ENCODE results near the gene ITGB6. TPM values are rescaled to one million over a fixed set of nuclear protein-coding genes. Genes with fewer than 3 reads are reported as not detected.

The ITGB6 gene
- total and polyA plus RNA-seq, 10 of the 15 experiments (the other 5 are each of a cell fraction or from before 2014, with no cell fraction given), result 0.04 TPM; not detected in 9

- WGBS (ENCODE audit: insufficient coverage, insufficient replicate concordance, low lambda C conversion rate, missing lambda C conversion rate), result 30% methylated on average over 4 of the region's 4 CpGs
- ChIA-PET POLR2A (no interaction called here), RAD21 (ENCODE audit: unreplicated experiment) (interaction anchor here (1.4 kb wide), 1 partner anchor 120 kb away, joined by 3 read pairs; no protein-coding TSS in a partner anchor), SMC1A (ENCODE audit: uncharacterized antibody, unreplicated experiment) (interaction anchor here (0.9 to 1.2 kb wide), 2 partner anchors 18 to 22 kb away, joined by 3 read pairs; no protein-coding TSS in a partner anchor), CTCF (interaction anchor here (1.1 to 3.7 kb wide), 4 partner anchors 21 to 907 kb away, joined by 3 to 19 read pairs (median 8); no protein-coding TSS in a partner anchor)
- no peaks in the 10 kb centered on the region for H4K20me1 ChIP-seq (ENCODE audit: control insufficient read depth, insufficient read depth)
- peaks cover 19% of the 10 kb centered on the region for H3K9me3 ChIP-seq (replicated peaks; ENCODE audit: control insufficient read depth, insufficient read depth, low read length)
- DNase-seq (ENCODE audit: low read depth, low spot score), result no peak
- TF ChIP-seq MTA3 (IDR thresholded peaks at IDR 0.05; ENCODE audit: borderline replicate concordance, low read length), result no peak
- no peak for TF ChIP-seq POU2F2 (IDR thresholded peaks at IDR 0.05; ENCODE audit: borderline replicate concordance, low read depth, low read length)
- TF ChIP-seq USF2 (IDR thresholded peaks at IDR 0.05; ENCODE audit: borderline replicate concordance, low read depth, low read length), result no peak
- peak; percentile 59 for TF ChIP-seq RAD21 (IDR thresholded peaks at IDR 0.05; ENCODE audit: insufficient read depth, low read depth, low read length)
- TF ChIP-seq CBX5 (IDR thresholded peaks at IDR 0.05; ENCODE audit: low read depth), result peak; percentile 98; the same call in 1 of the 2 replicates
- TF ChIP-seq CBX3 (IDR thresholded peaks at IDR 0.05; ENCODE audit: borderline replicate concordance, low read depth), result peak; percentile 41; the same call in 1 of the 2 replicates
- TF ChIP-seq, protein P1, sequence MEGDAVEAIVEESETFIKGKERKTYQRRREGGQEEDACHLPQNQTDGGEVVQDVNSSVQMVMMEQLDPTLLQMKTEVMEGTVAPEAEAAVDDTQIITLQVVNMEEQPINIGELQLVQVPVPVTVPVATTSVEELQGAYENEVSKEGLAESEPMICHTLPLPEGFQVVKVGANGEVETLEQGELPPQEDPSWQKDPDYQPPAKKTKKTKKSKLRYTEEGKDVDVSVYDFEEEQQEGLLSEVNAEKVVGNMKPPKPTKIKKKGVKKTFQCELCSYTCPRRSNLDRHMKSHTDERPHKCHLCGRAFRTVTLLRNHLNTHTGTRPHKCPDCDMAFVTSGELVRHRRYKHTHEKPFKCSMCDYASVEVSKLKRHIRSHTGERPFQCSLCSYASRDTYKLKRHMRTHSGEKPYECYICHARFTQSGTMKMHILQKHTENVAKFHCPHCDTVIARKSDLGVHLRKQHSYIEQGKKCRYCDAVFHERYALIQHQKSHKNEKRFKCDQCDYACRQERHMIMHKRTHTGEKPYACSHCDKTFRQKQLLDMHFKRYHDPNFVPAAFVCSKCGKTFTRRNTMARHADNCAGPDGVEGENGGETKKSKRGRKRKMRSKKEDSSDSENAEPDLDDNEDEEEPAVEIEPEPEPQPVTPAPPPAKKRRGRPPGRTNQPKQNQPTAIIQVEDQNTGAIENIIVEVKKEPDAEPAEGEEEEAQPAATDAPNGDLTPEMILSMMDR (IDR thresholded peaks at IDR 0.05 in 2 of 3, conservative IDR thresholded peaks at IDR 0.05 in 1 of 3; ENCODE audit: control insufficient read depth in 2 of 3, extremely low read depth in 1 of 3, insufficient read depth in 1 of 3, low read depth in 3 of 3, low read length in 3 of 3), result peak; percentile 20 to 30 (median 21); a peak in 3 of 6 replicates
- TF ChIP-seq CEBPZ (IDR thresholded peaks at IDR 0.05; ENCODE audit: low read depth, low read length), result peak; percentile 48; the same call in 1 of the 2 replicates
- H2AFZ ChIP-seq (ENCODE audit: control insufficient read depth, low read depth, low read length), result no peak overlapping the region
- intact Hi-C loops (cut with micrococcal nuclease; ENCODE audit: unreplicated experiment), result loop anchor here (2.0 kb wide), 1 partner anchor 907 kb away; no protein-coding TSS in a partner anchor
- BruUV-seq (replicated peaks), result no TSS peak
- no peak for FAIRE-seq
- H3K9ac ChIP-seq (ENCODE audit: control insufficient read depth, insufficient read depth, low read length), result no peak overlapping the region
- ATAC-seq, result peak; percentile 82
- no peak overlapping the region for H3K4me3 ChIP-seq
- no peaks in the 10 kb centered on the region for H3K4me1 ChIP-seq (ENCODE audit: control insufficient read depth, insufficient read depth, low read length)
- no peak overlapping the region for H3K27ac ChIP-seq (ENCODE audit: control insufficient read depth, insufficient read depth)
- H3K4me2 ChIP-seq (ENCODE audit: control insufficient read depth, insufficient read depth), result no peak overlapping the region
- in situ Hi-C loops (cut with MboI), result no loop called here
- no peaks in the 10 kb centered on the region for H3K79me2 ChIP-seq (ENCODE audit: control insufficient read depth, insufficient read depth, low read length)
- H3K36me3 ChIP-seq (ENCODE audit: control insufficient read depth in 2 of 2, insufficient read depth in 2 of 2, low read length in 1 of 2), result no peaks in the 10 kb centered on the region
- no peaks in the 10 kb centered on the region for H3K27me3 ChIP-seq (replicated peaks in 1 of 2; ENCODE audit: control insufficient read depth in 2 of 2, insufficient read depth in 2 of 2, low read length in 1 of 2)
Measured at GRCh38 chr2:160087854-160088745, 112.0 kb downstream of the ITGB6 start.

Measured in GM12878 (cell line).